IMR-90 (cell line): ENCODE measurements around the gene MAGI1. TPM values are rescaled to one million over a fixed set of nuclear protein-coding genes. Genes with fewer than 3 reads are reported as not detected.

Experiments used
- ATAC-seq: fragments of 200-7000 bp; cut with Tn5 transposase; 2 replicates; pipeline ENCODE4 v1.9.1; 2020; ENCODE audit warnings: low read depth, mild to moderate bottlenecking, moderate library complexity
- BruUV-seq: library from RNA; stranded (reverse); fragments of 400-500 nt; replicated peaks from 2 replicates; lab custom pipeline; 2021; lab: Mats Ljungman, UMichigan
- CTCF ChIA-PET: fragments of 300-600 bp; formaldehyde crosslinking; extraction: SDS; loops from one replicate; lab custom pipeline; 2021; ENCODE audit warnings: antibody characterized with exemption; lab: Yijun Ruan, JAX
- POLR2A ChIA-PET: fragments of 300-600 bp; sonication (Branson Sonifier 250); formaldehyde crosslinking; loops from one replicate; lab custom pipeline; 2022; ENCODE audit warnings: antibody characterized with exemption; ENCODE audit not compliant: unreplicated experiment; lab: Charles Lee
- DNase-seq: peaks from one replicate; pipeline ENCODE4 v3.0.0; 2013
- H2AFZ ChIP-seq: replicated peaks from 2 replicates; pipeline ENCODE3; 2013; ENCODE audit warnings: low read length, mild to moderate bottlenecking; ENCODE audit not compliant: poor library complexity
- H2AK5ac ChIP-seq: 2 replicates; pipeline ENCODE4 v1.6.1; 2013; ENCODE audit warnings: low read depth, low read length, inconsistent platforms
- H2AK9ac ChIP-seq: replicated peaks from 2 replicates; pipeline ENCODE3; 2013; ENCODE audit warnings: mild to moderate bottlenecking, low read depth, low read length, moderate library complexity; ENCODE audit not compliant: poor library complexity
- H2BK120ac ChIP-seq: 2 replicates; pipeline ENCODE4 v1.6.1; 2013; ENCODE audit warnings: low read depth, low read length, inconsistent platforms
- H2BK15ac ChIP-seq: 3 replicates; pipeline ENCODE4 v1.6.1; 2013; ENCODE audit warnings: low read depth, low read length, inconsistent platforms
- H2BK20ac ChIP-seq: 2 replicates; pipeline ENCODE4 v1.6.1; 2013; ENCODE audit warnings: low read depth, mild to moderate bottlenecking, inconsistent platforms, low read length, moderate library complexity
- H2BK5ac ChIP-seq: 2 replicates; pipeline ENCODE4 v1.6.1; 2013; ENCODE audit warnings: mild to moderate bottlenecking, low read depth, low read length, inconsistent platforms; ENCODE audit not compliant: poor library complexity, severe bottlenecking
- H3K14ac ChIP-seq: replicated peaks from 2 replicates; pipeline ENCODE4 v1.6.1; 2013; ENCODE audit warnings: low read depth, low read length, inconsistent platforms
- H3K18ac ChIP-seq: 2 replicates; pipeline ENCODE4 v1.6.1; 2013; ENCODE audit warnings: low read depth, low read length, control low read depth
- H3K23ac ChIP-seq: 2 replicates; pipeline ENCODE4 v1.6.1; 2013; ENCODE audit warnings: low read depth, low read length, inconsistent platforms
- H3K27ac ChIP-seq: 2 replicates; pipeline ENCODE4 v1.5.1; 2013; ENCODE audit warnings: mild to moderate bottlenecking, control low read depth, low read length; ENCODE audit not compliant: insufficient read depth
- H3K27me3 ChIP-seq: 2 replicates; pipeline ENCODE4 v1.6.1; 2013; ENCODE audit warnings: low read length; ENCODE audit not compliant: control insufficient read depth, insufficient read depth
- H3K36me3 ChIP-seq: 2 replicates; pipeline ENCODE4 v1.6.1; 2013; ENCODE audit warnings: low read length, mixed read lengths; ENCODE audit not compliant: control insufficient read depth, insufficient read depth
- H3K4ac ChIP-seq: 2 replicates; pipeline ENCODE4 v1.6.1; 2013; ENCODE audit warnings: low read depth, low read length, inconsistent platforms
- H3K4me1 ChIP-seq: 2 replicates; pipeline ENCODE4 v1.6.1; 2013; ENCODE audit warnings: low read length, mixed read lengths; ENCODE audit not compliant: control insufficient read depth, insufficient read depth
- H3K4me2 ChIP-seq: 2 replicates; pipeline ENCODE4 v1.6.1; 2013; ENCODE audit warnings: low read depth, mild to moderate bottlenecking, control low read depth, low read length, moderate library complexity
- H3K4me3 ChIP-seq: 2 replicates; pipeline ENCODE4 v1.5.1; 2013; ENCODE audit warnings: low read depth, mild to moderate bottlenecking, control low read depth, low read length, moderate library complexity; ENCODE audit not compliant: insufficient read depth
- H3K56ac ChIP-seq: 2 replicates; pipeline ENCODE4 v1.6.1; 2013; ENCODE audit warnings: low read length, inconsistent platforms; ENCODE audit not compliant: insufficient read depth; ENCODE audit errors: extremely low read depth
- H3K79me1 ChIP-seq, 2 experiments: 2 replicates each; pipeline ENCODE4 v1.6.1; 2013; ENCODE audit warnings: low read length in 2 of 2, inconsistent platforms in 1 of 2, low read depth in 1 of 2
- H3K9ac ChIP-seq: 2 replicates; pipeline ENCODE4 v1.6.1; 2013; ENCODE audit warnings: low read depth, low read length, control low read depth
- H3K9me1 ChIP-seq: 2 replicates; pipeline ENCODE4 v1.6.1; 2013; ENCODE audit warnings: low read length, inconsistent platforms; ENCODE audit not compliant: insufficient read depth
- H3K9me3 ChIP-seq: 2 replicates; pipeline ENCODE4 v1.6.1; 2013; ENCODE audit warnings: low read length; ENCODE audit not compliant: control insufficient read depth, insufficient read depth
- H4K20me1 ChIP-seq: 2 replicates; pipeline ENCODE4 v1.6.1; 2013; ENCODE audit warnings: low read length, inconsistent platforms; ENCODE audit not compliant: insufficient read depth
- H4K5ac ChIP-seq: 2 replicates; pipeline ENCODE4 v1.6.1; 2013; ENCODE audit warnings: mild to moderate bottlenecking, low read depth, low read length, control low read depth
- H4K8ac ChIP-seq, 2 experiments: 2 replicates each; pipeline ENCODE4 v1.6.1; 2013; ENCODE audit warnings: low read depth in 2 of 2, low read length in 2 of 2, control low read depth in 1 of 2, inconsistent platforms in 1 of 2
- H4K91ac ChIP-seq: 2 replicates; pipeline ENCODE4 v1.6.1; 2013; ENCODE audit warnings: low read depth, low read length, inconsistent platforms; ENCODE audit not compliant: insufficient read depth
- CEBPB ChIP-seq: IDR thresholded peaks from 2 replicates; pipeline ENCODE4 v1.6.1; 2012; ENCODE audit warnings: low read depth, low read length, improper control_type of control experiment
- MAFK ChIP-seq: IDR thresholded peaks from 2 replicates; pipeline ENCODE4 v1.6.1; 2012; ENCODE audit warnings: low read depth, low read length, improper control_type of control experiment
- SMC3 ChIP-seq: fragments of 150-350 bp; IDR thresholded peaks from 2 replicates; pipeline ENCODE4 v1.6.1; 2016; ENCODE audit warnings: low read depth, mild to moderate bottlenecking, antibody characterized with exemption, low read length, moderate library complexity
- WGBS, 2 experiments: methylation state at CpG; one replicate each; pipeline versions ENCODE4 v1.1.5 to v1.1.7; 2013; ENCODE audit warnings: missing lambda C conversion rate in 2 of 2; ENCODE audit not compliant: insufficient read length in 1 of 2; ENCODE audit errors: extremely low coverage in 2 of 2; 5-methylcytosine and 5-hydroxymethylcytosine counted together
- dilution Hi-C: fragments of 300-500 bp; cut with HindIII; formaldehyde crosslinking; loops from one replicate; pipeline ENCODE4 v1.14.3; 2018; ENCODE audit warnings: low sequenced_read_pairs; ENCODE audit not compliant: unreplicated experiment
- in situ Hi-C: fragments of 300-500 bp; cut with MboI; formaldehyde crosslinking; loops from 3 replicates; pipeline ENCODE4 v1.14.3; 2019; ENCODE audit warnings: low sequenced_read_pairs, inconsistent platforms, mixed read lengths
- intact Hi-C: fragments of 100-400 bp; cut with micrococcal nuclease; formaldehyde crosslinking; loops from 2 replicates; pipeline ENCODE4 v1.10.0; 2022
- polyA plus RNA-seq, 3 experiments: library from polyadenylated mRNA; depleted of rRNA; stranded (reverse); fragments of >200 nt; gene quantifications; 2 replicates each; pipeline ENCODE4 v1.2.3, GENCODE V29; 2012; ENCODE audit warnings: low replicate concordance in 1 of 3
- total RNA-seq: library from RNA; depleted of rRNA; stranded (reverse); fragments of >200 nt; gene quantifications from 2 replicates; pipeline ENCODE4 v1.2.3, GENCODE V29; 2012

The MAGI1 gene
- total and polyA plus RNA-seq, 2 of the 4 experiments (the other 2 are of a cell fraction), result 14.5 to 24.2 TPM

DNA sequence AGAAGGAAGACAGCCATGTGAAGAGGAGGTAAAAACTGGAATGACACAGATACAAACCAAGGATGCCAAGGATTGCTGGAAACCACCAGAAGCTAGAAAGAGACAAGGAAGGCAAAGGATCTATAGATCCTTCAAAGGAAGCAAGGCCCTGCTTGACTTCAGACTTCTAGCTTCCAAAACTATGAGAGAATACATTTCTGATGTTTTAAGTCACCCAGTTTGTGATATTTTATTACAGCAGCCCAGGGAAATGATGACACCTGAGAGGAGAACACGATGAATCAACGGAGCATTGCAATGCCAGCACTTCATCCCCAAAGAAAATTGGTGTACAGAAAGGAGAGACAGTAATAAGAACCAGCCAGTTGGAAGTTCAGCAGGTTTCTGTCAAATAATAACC is 116.3 kb downstream of the MAGI1 start:
- Histone ChIP-seq H3K79me1 (peaks cover 18 to 47% of the 10 kb centered on the region in 2 experiments; a peak in 3 of 4 replicates), H3K4me1 (peaks cover 8% of the 10 kb centered on the region; the same call in 1 of the 2 replicates), H2AK5ac (no peak overlapping the region), H2BK5ac (no peak overlapping the region), H3K4ac (no peak overlapping the region), H3K4me2 (peak overlapping the region; percentile 13; the same call in 1 of the 2 replicates), H3K9me1 (no peaks in the 10 kb centered on the region), H3K27ac (no peak overlapping the region), H4K5ac (no peak overlapping the region; the same call in 1 of the 2 replicates), H2AFZ (no peak overlapping the region), H3K18ac (no peak overlapping the region), H3K36me3 (no peaks in the 10 kb centered on the region), H3K9ac (no peak overlapping the region), H4K8ac (no peak overlapping the region), H2BK120ac (no peak overlapping the region), H3K14ac (no peak overlapping the region), H2BK20ac (no peak overlapping the region), H3K56ac (no peak overlapping the region), H3K4me3 (no peak overlapping the region), H2AK9ac (no peak overlapping the region), H4K20me1 (peaks cover 13% of the 10 kb centered on the region; the same call in 1 of the 2 replicates), H3K27me3 (no peaks in the 10 kb centered on the region), H3K23ac (no peak overlapping the region), H4K91ac (no peak overlapping the region), H3K9me3 (no peaks in the 10 kb centered on the region), H2BK15ac (no peak overlapping the region)
- CTCF ChIA-PET, result interaction anchor here (0.6 to 1.0 kb wide), 2 partner anchors 274 to 703 kb away, joined by 3 to 4 read pairs; no protein-coding TSS in a partner anchor
- POLR2A ChIA-PET, result no interaction called here
- in situ Hi-C loops, result no loop called here
- no TSS peak for BruUV-seq
- DNase-seq (peak; percentile 60), ATAC-seq (peak; percentile 17; the same call in 1 of the 2 replicates)
- peak; percentile 16; the same call in 1 of the 2 replicates for TF ChIP-seq CEBPB
- TF ChIP-seq MAFK, result no peak
- no peak for TF ChIP-seq SMC3
- intact Hi-C loops, result no loop called here
- no CpG with 5 or more reads among the region's 2 CpGs for WGBS, 2 experiments
- dilution Hi-C loops, result no loop called here
